Gastrocnemius medialis (tissue), 4 donors: ENCODE results near the gene WFS1.

Source experiments
- POLR2A ChIP-seq, 2 donors: fragments of 450-650 bp; IDR thresholded peaks; one replicate each; pipeline ENCODE4 v1.6.1; 2017; ENCODE audit warnings: antibody characterized with exemption in 2 of 2, mild to moderate bottlenecking in 2 of 2, moderate library complexity in 2 of 2
- TF ChIP-seq, protein P1 (sequence below), 5 experiments: fragments of 450-650 bp in 3 of 5; fragments of 200-600 bp in 2 of 5; sonication (generic) in 2 of 5; IDR thresholded peaks in 4 of 5; conservative IDR thresholded peaks in 1 of 5; 1 replicate in 4 of 5; 2 replicates in 1 of 5; pipeline ENCODE4 v1.5.1; 2016 to 2019; ENCODE audit warnings: antibody characterized with exemption in 5 of 5, mild to moderate bottlenecking in 3 of 5, moderate library complexity in 3 of 5

DNA sequence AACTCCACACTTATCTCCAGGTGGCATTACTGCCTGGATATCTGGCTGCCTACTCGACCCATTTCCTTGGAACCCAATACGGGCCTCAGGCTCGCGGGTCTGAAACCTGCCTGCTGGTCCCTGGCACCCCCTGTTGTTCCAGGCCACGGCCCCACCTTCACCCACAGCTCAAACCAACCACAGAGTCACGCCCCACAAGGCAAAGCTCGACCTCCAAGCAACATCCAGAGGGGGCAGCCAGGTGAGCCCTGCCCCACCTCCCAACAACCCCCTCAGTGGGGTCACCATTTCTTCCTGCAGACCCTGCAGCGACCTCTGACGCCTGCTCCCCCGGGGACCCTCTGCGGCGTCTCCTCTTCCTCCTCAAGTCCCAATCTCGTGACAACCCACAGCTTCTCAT lies 76.2 kb downstream of the WFS1 start:
- TF ChIP-seq, protein P1, sequence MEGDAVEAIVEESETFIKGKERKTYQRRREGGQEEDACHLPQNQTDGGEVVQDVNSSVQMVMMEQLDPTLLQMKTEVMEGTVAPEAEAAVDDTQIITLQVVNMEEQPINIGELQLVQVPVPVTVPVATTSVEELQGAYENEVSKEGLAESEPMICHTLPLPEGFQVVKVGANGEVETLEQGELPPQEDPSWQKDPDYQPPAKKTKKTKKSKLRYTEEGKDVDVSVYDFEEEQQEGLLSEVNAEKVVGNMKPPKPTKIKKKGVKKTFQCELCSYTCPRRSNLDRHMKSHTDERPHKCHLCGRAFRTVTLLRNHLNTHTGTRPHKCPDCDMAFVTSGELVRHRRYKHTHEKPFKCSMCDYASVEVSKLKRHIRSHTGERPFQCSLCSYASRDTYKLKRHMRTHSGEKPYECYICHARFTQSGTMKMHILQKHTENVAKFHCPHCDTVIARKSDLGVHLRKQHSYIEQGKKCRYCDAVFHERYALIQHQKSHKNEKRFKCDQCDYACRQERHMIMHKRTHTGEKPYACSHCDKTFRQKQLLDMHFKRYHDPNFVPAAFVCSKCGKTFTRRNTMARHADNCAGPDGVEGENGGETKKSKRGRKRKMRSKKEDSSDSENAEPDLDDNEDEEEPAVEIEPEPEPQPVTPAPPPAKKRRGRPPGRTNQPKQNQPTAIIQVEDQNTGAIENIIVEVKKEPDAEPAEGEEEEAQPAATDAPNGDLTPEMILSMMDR (IDR thresholded peaks at IDR 0.05 in 4 of 5, conservative IDR thresholded peaks at IDR 0.05 in 1 of 5): no peak
- TF ChIP-seq POLR2A (IDR thresholded peaks at IDR 0.05): no peak
